Activated CD4-positive, alpha-beta T cell treated with anti-CD3 and anti-CD28 coated beads, Interleukin-2, amount 10 ng/mL, durations not matched to agents 7 days and 5 days (primary cell): ENCODE data around the gene GOLT1A. TPM values are rescaled to one million over a fixed set of nuclear protein-coding genes. Genes with fewer than 3 reads are reported as not detected.

ENCODE experiments used
- CTCF ChIA-PET: fragments of 350-600 bp; sonication (Branson Sonifier 250); formaldehyde crosslinking; loops from one replicate; lab custom pipeline; 2021; ENCODE audit warnings: antibody characterized with exemption; lab: Charles Lee
- POLR2A ChIA-PET: fragments of 350-600 bp; sonication (Branson Sonifier 250); formaldehyde crosslinking; loops from one replicate; lab custom pipeline; 2021; ENCODE audit warnings: antibody characterized with exemption; lab: Charles Lee
- DNase-seq: peaks from one replicate; pipeline ENCODE4 v3.0.0-alpha.2; 2020
- H3K27ac Mint-ChIP-seq: one replicate; pipeline ENCODE4 v1.8.0; 2021; ENCODE audit warnings: mild to moderate bottlenecking, moderate library complexity, mixed read lengths
- H3K27me3 Mint-ChIP-seq: one replicate; pipeline ENCODE4 v1.8.0; 2021; ENCODE audit warnings: mixed read lengths
- H3K36me3 Mint-ChIP-seq: one replicate; pipeline ENCODE4 v1.8.0; 2021; ENCODE audit warnings: low read depth, mixed read lengths
- H3K4me1 Mint-ChIP-seq: one replicate; pipeline ENCODE4 v1.8.0; 2021; ENCODE audit warnings: mixed read lengths
- H3K4me3 Mint-ChIP-seq: one replicate; pipeline ENCODE4 v1.8.0; 2021; ENCODE audit warnings: mild to moderate bottlenecking, moderate library complexity, mixed read lengths
- H3K9me3 Mint-ChIP-seq: one replicate; pipeline ENCODE4 v1.8.0; 2021; ENCODE audit warnings: mixed read lengths
- total RNA-seq, 2 experiments: library from RNA; stranded (reverse); gene quantifications; one replicate each; pipeline ENCODE4 v1.2.3, GENCODE V29; 2021

The GOLT1A gene
- total RNA-seq, 2 experiments from 2014 or later = not detected

- Mint-ChIP-seq H3K27me3 (peaks cover 30% of the 10 kb centered on the region), H3K27ac (no peak overlapping the region), H3K4me1 (no peaks in the 10 kb centered on the region), H3K4me3 (no peak overlapping the region), H3K9me3 (no peaks in the 10 kb centered on the region), H3K36me3 (no peaks in the 10 kb centered on the region)
- DNase-seq = no peak
- ChIA-PET CTCF (interaction anchor here (2.4 kb wide), 1 partner anchor 14 kb away, joined by 6 read pairs; no protein-coding TSS in a partner anchor), POLR2A (no interaction called here)
These were observed 8.8 kb downstream of the GOLT1A start for GRCh38 chr1:204204944-204205343.

GRCh38 chr1:204203206-204203767, 10.5 kb downstream of the GOLT1A start:
- Mint-ChIP-seq H3K9me3 (no peaks in the 10 kb centered on the region), H3K27me3 (peaks cover 27% of the 10 kb centered on the region), H3K36me3 (no peaks in the 10 kb centered on the region), H3K27ac (no peak overlapping the region), H3K4me1 (no peaks in the 10 kb centered on the region), H3K4me3 (no peak overlapping the region)
- CTCF ChIA-PET = no interaction called here
- no peak for DNase-seq
- POLR2A ChIA-PET = no interaction called here

- no peak for DNase-seq
- ChIA-PET POLR2A (no interaction called here), CTCF (no interaction called here)
- H3K36me3 Mint-ChIP-seq = no peaks in the 10 kb centered on the region
- H3K27ac Mint-ChIP-seq = no peak overlapping the region
- H3K4me3 Mint-ChIP-seq = no peak overlapping the region
- H3K4me1 Mint-ChIP-seq = no peaks in the 10 kb centered on the region
- H3K9me3 Mint-ChIP-seq = no peaks in the 10 kb centered on the region
- peaks cover 27% of the 10 kb centered on the region for H3K27me3 Mint-ChIP-seq
These were observed 11.3 kb downstream of the GOLT1A start for GRCh38 chr1:204202481-204202880.

- Mint-ChIP-seq H3K4me1 (no peaks in the 10 kb centered on the region), H3K4me3 (no peak overlapping the region), H3K9me3 (no peaks in the 10 kb centered on the region), H3K36me3 (no peaks in the 10 kb centered on the region), H3K27ac (no peak overlapping the region), H3K27me3 (peaks cover 21% of the 10 kb centered on the region)
- ChIA-PET POLR2A (no interaction called here), CTCF (interaction anchor here (0.7 to 0.8 kb wide), 2 partner anchors 10 to 149 kb away, joined by 3 read pairs; no protein-coding TSS in a partner anchor)
- DNase-seq = no peak
These were observed 12.3 kb downstream of the GOLT1A start for GRCh38 chr1:204201348-204202040.

GRCh38 chr1:204199579-204199978, 14.2 kb downstream of the GOLT1A start:
- Mint-ChIP-seq H3K4me3 (no peak overlapping the region), H3K36me3 (no peaks in the 10 kb centered on the region), H3K4me1 (peaks cover 5% of the 10 kb centered on the region), H3K9me3 (peaks cover 3% of the 10 kb centered on the region), H3K27ac (no peak overlapping the region), H3K27me3 (peaks cover 8% of the 10 kb centered on the region)
- POLR2A ChIA-PET = no interaction called here
- no peak for DNase-seq
- CTCF ChIA-PET = interaction anchor here (1.0 kb wide), 1 partner anchor 16 kb away, joined by 3 read pairs; no protein-coding TSS in a partner anchor

- DNase-seq = no peak
- H3K4me3 Mint-ChIP-seq = no peak overlapping the region
- H3K36me3 Mint-ChIP-seq = no peaks in the 10 kb centered on the region
- peaks cover 3% of the 10 kb centered on the region for H3K9me3 Mint-ChIP-seq
- H3K4me1 Mint-ChIP-seq = peaks cover 6% of the 10 kb centered on the region
- H3K27ac Mint-ChIP-seq = no peak overlapping the region
- CTCF ChIA-PET = interaction anchor here (0.7 to 1.6 kb wide), 5 partner anchors 9 to 36 kb away, joined by 3 to 6 read pairs (median 3); no protein-coding TSS in a partner anchor
- POLR2A ChIA-PET = no interaction called here
- H3K27me3 Mint-ChIP-seq = no peaks in the 10 kb centered on the region
These were observed 15.1 kb downstream of the GOLT1A start for GRCh38 chr1:204198348-204199340.

DNA sequence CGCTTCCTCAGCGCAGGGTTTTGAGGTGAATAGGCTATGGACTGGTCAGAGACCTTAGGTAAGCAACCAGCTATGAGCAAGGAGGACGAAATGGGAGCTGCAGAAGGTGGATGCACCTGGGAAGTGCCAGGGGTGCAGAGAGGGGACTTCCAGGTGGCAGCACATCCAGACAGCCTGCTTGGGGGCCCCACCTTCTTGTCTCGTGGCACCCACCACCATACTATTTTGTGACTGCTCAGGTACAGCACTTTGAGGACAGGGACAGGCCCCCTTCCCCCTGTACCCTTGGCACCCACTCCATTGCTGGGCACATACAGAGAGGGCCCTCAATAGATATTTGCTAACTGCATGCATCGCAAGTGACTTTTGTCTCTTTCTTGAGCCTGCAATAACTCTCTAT, 16.7 kb downstream of the GOLT1A start:
- Mint-ChIP-seq H3K27me3 (peaks cover 6% of the 10 kb centered on the region), H3K9me3 (peaks cover 3% of the 10 kb centered on the region), H3K36me3 (no peaks in the 10 kb centered on the region), H3K27ac (no peak overlapping the region), H3K4me1 (peaks cover 6% of the 10 kb centered on the region), H3K4me3 (no peak overlapping the region)
- ChIA-PET POLR2A (no interaction called here), CTCF (interaction anchor here (1.6 kb wide), 1 partner anchor 10 kb away, joined by 3 read pairs; no protein-coding TSS in a partner anchor)
- no peak for DNase-seq

- no peaks in the 10 kb centered on the region for H3K36me3 Mint-ChIP-seq
- no peak for DNase-seq
- ChIA-PET CTCF (interaction anchor here (1.1 kb wide), 1 partner anchor 19 kb away, joined by 3 read pairs; no protein-coding TSS in a partner anchor), POLR2A (no interaction called here)
- no peak within 1 kb of the TSS for H3K27ac Mint-ChIP-seq
- H3K4me1 Mint-ChIP-seq = peaks cover 6% of the 10 kb centered on the region
- H3K27me3 Mint-ChIP-seq = peaks cover 9% of the 10 kb centered on the region
- H3K4me3 Mint-ChIP-seq = no peak within 1 kb of the TSS
- peaks cover 3% of the 10 kb centered on the region for H3K9me3 Mint-ChIP-seq
These were observed 17.6 kb downstream of the GOLT1A start, which contains the start of gene KISS1 for GRCh38 chr1:204196068-204196795. TSS of gene KISS1 (minus strand) at chr1:204196491. CDS start at chr1:204192876, 3,615 bp downstream.

- Mint-ChIP-seq H3K36me3 (no peaks in the 10 kb centered on the region), H3K4me1 (peaks cover 9% of the 10 kb centered on the region), H3K27me3 (peaks cover 18% of the 10 kb centered on the region), H3K27ac (no peak overlapping the region), H3K9me3 (peaks cover 3% of the 10 kb centered on the region), H3K4me3 (no peak overlapping the region)
- POLR2A ChIA-PET = no interaction called here
- CTCF ChIA-PET = no interaction called here
- no peak for DNase-seq
These were observed 19.0 kb downstream of the GOLT1A start for GRCh38 chr1:204194771-204195170.

GRCh38 chr1:204194080-204194479, 19.7 kb downstream of the GOLT1A start:
- ChIA-PET CTCF (no interaction called here), POLR2A (no interaction called here)
- Mint-ChIP-seq H3K4me1 (peaks cover 12% of the 10 kb centered on the region), H3K27ac (no peak overlapping the region), H3K4me3 (no peak overlapping the region), H3K36me3 (no peaks in the 10 kb centered on the region), H3K9me3 (peaks cover 3% of the 10 kb centered on the region), H3K27me3 (peaks cover 25% of the 10 kb centered on the region)
- DNase-seq = no peak

- H3K36me3 Mint-ChIP-seq = no peaks in the 10 kb centered on the region
- CTCF ChIA-PET = interaction anchor here (0.9 kb wide), 1 partner anchor 8 kb away, joined by 3 read pairs; no protein-coding TSS in a partner anchor
- peaks cover 3% of the 10 kb centered on the region for H3K9me3 Mint-ChIP-seq
- no peak overlapping the region for H3K27ac Mint-ChIP-seq
- H3K4me3 Mint-ChIP-seq = no peak overlapping the region
- DNase-seq = no peak
- peaks cover 34% of the 10 kb centered on the region for H3K27me3 Mint-ChIP-seq
- peaks cover 12% of the 10 kb centered on the region for H3K4me1 Mint-ChIP-seq
- POLR2A ChIA-PET = no interaction called here
These were observed 21.0 kb downstream of the GOLT1A start for GRCh38 chr1:204192589-204193352.
